GM18873 (cell line): ENCODE data around the gene PAM.

Experiments used
- ATAC-seq: cut with Tn5 transposase; IDR thresholded peaks from one replicate; pipeline ENCODE4 v1.9.1; 2021; ENCODE audit warnings: mild to moderate bottlenecking, moderate library complexity, moderate number of reproducible peaks; ENCODE audit not compliant: unreplicated experiment, low FRiP score

PAM gene

DNA sequence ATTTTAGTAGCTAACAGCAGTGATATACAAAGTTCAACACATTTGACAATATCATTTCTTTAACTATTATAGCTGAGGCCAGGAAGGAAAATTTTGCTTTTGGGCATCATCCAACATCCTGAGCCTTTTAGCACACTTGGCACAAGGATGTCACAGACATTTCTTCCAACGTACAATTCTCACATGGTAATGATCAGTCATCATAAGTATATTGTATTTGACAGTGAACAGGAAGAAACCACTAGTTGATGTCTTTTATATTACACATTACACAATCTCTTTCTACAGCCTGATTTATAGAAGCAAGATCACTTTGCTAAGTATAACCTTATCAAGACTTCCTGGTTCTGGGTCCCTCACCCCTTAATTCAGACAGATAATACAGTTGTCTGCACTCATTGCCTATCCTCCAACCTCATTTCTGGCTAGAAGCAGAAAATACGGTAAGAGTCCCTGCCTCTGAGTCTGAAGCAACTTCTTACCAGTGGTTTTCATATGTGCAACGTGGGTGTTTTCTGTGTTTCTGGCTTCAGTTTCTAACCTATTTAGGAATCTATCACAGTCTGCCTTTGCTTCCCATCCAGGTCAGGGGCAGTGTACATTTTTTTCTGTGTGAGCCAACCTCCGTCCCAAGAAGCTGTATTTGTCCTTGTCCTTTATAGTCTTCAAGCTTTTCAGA lies 167.8 kb downstream of the PAM start:
- ATAC-seq, result no peak

GRCh38 chr5:102924963-102925362 lies 169.9 kb downstream of the PAM start:
- no peak for ATAC-seq

GRCh38 chr5:102927007-102927406 lies 171.9 kb downstream of the PAM start:
- no peak for ATAC-seq

DNA sequence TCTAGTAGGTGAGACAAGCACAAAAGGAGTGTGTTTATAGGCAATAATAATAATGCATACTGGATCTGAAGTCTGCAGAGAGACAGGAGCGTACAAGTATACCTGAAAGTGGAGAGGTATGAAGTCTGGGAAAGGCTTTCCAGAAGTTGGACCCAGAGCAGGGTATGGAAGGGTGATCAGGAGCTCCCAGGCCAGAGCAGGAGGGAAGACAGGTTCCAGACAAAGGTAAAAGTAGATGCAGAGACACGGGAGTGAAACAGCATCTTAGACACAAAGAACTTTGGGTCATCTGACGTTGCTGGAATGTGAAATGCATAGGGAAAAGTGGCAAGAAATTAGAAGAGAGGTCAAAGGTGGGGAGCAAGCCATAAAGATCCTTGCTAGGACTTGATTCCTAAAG lies 175.1 kb downstream of the PAM start:
- ATAC-seq, result no peak

- ATAC-seq, result no peak
Observed at GRCh38 chr5:102931085-102931725, 176.1 kb downstream of the PAM start.

GRCh38 chr5:102932781-102933180 lies 177.7 kb downstream of the PAM start:
- no peak for ATAC-seq

DNA sequence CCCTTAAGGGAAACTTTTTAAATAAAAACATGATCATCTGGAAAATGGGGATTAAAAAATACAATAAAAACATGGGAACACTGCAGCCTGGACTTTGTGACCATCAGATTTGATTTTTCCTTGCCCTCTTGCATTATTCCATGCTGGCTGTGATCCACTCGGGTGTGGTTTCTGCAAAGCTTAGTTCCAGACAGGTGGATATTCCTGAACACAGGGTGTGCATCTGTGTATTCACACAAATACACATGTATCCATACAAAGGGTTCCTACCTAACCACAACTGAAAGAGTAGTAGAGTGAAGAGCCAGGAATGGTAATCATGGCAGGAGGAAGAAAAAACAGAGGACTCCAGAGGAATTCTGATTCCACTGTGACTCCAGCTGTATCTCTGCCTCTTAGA lies 178.2 kb downstream of the PAM start:
- no peak for ATAC-seq

DNA sequence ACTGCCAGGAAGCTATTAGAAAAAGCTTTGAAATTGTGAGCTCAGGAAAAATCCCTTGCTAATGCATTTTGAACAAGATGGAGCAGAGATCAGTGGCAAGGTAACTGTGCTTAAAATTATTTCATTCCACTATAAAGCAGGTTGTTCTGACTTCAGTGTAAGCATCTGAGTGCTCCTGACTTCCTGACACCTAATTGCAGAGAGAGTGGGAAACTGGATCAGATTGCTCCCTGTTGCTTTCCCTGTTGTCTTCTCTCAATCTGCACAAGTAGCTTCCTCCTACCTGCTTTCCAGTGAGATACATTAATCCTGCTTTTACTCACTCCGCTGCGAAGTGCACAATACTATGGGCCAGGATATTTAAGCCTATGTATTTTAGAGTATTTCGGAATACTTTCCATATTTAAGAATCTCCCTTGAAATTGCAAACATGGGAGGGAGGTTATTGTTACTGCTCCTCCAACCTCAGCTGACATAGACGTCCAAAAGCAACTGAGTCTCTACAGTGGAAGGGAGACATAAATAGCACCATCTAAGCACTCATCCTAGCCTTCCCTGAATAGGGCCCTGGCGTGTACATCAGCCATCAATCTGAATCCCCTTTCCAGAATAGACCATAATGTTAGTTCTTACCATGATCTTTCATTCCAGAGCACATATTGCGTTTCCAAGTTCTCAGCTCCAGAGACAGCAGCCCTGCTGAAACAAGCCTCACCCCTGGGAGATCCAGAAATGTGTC lies 178.8 kb downstream of the PAM start:
- no peak for ATAC-seq

- ATAC-seq, result no peak
Observed at GRCh38 chr5:102937894-102938293, 182.8 kb downstream of the PAM start.

- no peak for ATAC-seq
Observed at GRCh38 chr5:102941111-102941510, 186.0 kb downstream of the PAM start.

DNA sequence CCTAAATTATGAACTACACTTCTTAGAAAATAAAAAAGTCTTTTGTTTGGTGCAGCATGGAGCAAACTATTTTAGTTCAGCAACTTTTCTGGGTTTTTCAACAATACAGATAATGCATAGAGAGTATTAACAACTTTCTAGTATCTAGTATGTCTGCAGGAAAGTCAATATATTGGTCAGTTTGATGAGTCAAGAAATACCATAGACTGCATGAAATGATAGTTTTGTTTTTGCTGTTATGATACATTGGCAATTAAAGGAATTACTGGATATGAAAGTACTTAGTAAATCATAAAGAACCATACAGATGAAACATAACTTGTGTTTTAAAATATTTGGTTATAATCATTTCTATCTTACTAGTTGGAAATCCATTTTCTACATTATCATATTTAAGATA lies 191.3 kb downstream of the PAM start:
- ATAC-seq, result no peak

- no peak for ATAC-seq
Observed at GRCh38 chr5:102946971-102947370, 191.9 kb downstream of the PAM start.

DNA sequence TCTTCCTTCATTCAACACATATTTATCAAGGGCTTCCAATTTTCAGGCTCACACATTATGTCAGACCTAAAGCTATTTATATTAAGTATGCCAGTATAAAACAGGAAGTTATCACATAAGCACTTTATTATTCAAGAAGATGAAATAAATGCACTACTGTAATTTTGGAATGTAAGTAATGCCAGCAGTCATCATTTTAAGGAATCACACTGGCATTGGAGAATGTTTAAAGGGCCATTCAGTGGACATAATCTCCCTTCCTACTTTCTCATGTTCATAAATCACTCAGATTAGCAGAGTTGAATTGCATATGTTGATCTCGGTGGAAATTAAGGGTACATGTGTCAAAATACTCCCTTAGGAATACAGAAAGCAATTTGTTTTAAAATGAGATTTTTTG lies 200.4 kb downstream of the PAM start:
- no peak for ATAC-seq

- no peak for ATAC-seq
Observed at GRCh38 chr5:102956599-102956998, 201.5 kb downstream of the PAM start.

- no peak for ATAC-seq
Observed at GRCh38 chr5:102957141-102957540, 202.0 kb downstream of the PAM start.

- ATAC-seq, result no peak
Observed at GRCh38 chr5:102958481-102959011, 203.4 kb downstream of the PAM start.

DNA sequence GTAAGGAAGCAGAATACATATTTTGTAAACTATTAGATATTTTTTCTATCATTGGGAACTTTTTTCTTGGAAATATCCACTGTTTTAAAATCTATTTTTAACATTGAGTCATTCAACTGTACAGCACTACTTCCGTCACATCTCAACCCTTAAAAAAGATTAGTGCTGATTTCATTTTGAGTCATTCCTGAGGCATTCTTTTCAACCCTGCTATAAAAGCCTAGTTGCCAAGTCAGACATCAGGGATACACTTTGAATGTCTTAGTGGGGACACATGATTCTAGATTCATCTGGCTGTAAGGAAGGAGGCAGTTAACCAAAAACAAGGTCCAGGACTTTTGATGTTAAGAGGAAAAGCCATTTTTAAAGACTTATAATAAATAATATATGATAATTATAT lies 203.9 kb downstream of the PAM start:
- no peak for ATAC-seq

DNA sequence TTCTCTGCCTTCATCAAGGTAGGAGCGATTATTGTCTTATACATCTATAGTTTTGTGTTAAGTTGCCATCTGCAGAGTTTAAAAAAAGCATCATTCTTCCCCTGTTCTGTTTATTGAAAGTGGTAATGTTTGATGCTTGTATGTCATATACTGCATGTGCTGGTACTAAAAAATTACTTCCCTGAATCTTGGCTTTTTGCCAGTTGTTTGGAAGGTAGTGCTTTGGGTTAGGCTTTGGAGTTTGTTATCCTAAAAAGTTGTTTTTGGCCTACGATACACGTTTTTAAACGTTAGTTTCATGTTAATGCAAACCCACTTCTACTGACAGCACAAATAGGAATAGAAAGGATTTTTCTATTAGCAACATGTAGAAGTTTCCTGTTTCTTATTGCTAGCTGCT lies 206.6 kb downstream of the PAM start:
- no peak for ATAC-seq

- no peak for ATAC-seq
Observed at GRCh38 chr5:102965653-102966052, 210.5 kb downstream of the PAM start.

- ATAC-seq, result no peak
Observed at GRCh38 chr5:102969641-102970040, 214.5 kb downstream of the PAM start.

DNA sequence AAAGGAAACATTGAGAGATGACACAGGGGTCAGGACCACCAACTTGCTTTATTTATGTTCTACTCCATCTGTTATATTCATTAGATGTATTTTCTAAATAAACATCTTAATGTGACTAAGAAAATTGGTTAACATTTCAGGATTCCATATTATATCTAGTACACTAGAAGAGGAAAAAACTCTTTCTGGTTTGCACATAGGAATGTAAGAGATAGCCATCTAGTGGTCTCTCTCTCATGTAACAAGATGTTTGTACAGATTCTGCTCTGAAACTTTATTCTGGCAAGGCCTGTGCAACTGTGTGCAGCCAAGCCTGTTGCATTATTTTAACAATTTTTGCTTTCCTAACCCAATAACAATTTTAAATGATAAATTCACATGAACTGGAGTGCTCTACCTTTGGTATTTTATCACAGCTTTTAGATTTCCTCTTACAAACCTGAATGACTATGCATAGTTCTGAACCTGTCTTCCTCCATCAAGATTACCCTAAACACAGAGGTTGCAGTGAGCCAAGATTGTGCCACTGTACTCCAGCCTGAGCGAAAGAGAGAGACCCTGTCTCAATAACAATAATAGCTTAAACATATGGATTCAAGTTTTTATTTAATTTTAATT lies 216.7 kb downstream of the PAM start:
- no peak for ATAC-seq
